GM21737 (cell line): ENCODE measurements around the gene KITLG.
"Not testable (repeated sequence)": the region's sequence is repeated elsewhere in the genome, so short reads cannot be mapped to it uniquely, and the experiment has no call there.

Source experiments
- ATAC-seq: cut with Tn5 transposase; IDR thresholded peaks from one replicate; pipeline ENCODE4 v1.9.1; 2021; ENCODE audit warnings: mild to moderate bottlenecking, moderate library complexity; ENCODE audit not compliant: unreplicated experiment

Gene KITLG

GRCh38 chr12:88577537-88577936 lies 2.7 kb downstream of the KITLG start:
- ATAC-seq, result no peak

GRCh38 chr12:88576866-88577265 lies 3.4 kb downstream of the KITLG start:
- ATAC-seq, result no peak

- ATAC-seq, result no peak
These were observed 4.8 kb downstream of the KITLG start for GRCh38 chr12:88575361-88575970.

GRCh38 chr12:88574278-88574677 lies 6.0 kb downstream of the KITLG start:
- ATAC-seq, result no peak

- no peak for ATAC-seq
These were observed 6.7 kb downstream of the KITLG start for GRCh38 chr12:88573583-88573982.

- ATAC-seq, result no peak
These were observed 7.3 kb downstream of the KITLG start for GRCh38 chr12:88572781-88573549.

- ATAC-seq, result no peak
These were observed 8.7 kb downstream of the KITLG start for GRCh38 chr12:88571543-88571942.

- no peak for ATAC-seq
These were observed 10.2 kb downstream of the KITLG start for GRCh38 chr12:88570103-88570502.

- ATAC-seq, result no peak
These were observed 13.8 kb downstream of the KITLG start for GRCh38 chr12:88566430-88566829.

GRCh38 chr12:88562846-88563582 lies 17.3 kb downstream of the KITLG start:
- no peak for ATAC-seq

GRCh38 chr12:88562151-88562550 lies 18.1 kb downstream of the KITLG start:
- no peak for ATAC-seq

- no peak for ATAC-seq
These were observed 20.5 kb downstream of the KITLG start for GRCh38 chr12:88559772-88560171.

GRCh38 chr12:88559199-88559598 lies 21.1 kb downstream of the KITLG start:
- ATAC-seq, result no peak

GRCh38 chr12:88558340-88558867 lies 21.9 kb downstream of the KITLG start:
- ATAC-seq, result no peak

GRCh38 chr12:88556213-88556774 lies 24.0 kb downstream of the KITLG start:
- no peak for ATAC-seq

GRCh38 chr12:88553941-88554658 lies 26.2 kb downstream of the KITLG start:
- no peak for ATAC-seq

- no peak for ATAC-seq
These were observed 27.6 kb downstream of the KITLG start for GRCh38 chr12:88552610-88553079.

GRCh38 chr12:88549929-88550328 lies 30.3 kb downstream of the KITLG start:
- ATAC-seq, result no peak

- ATAC-seq, result not testable (repeated sequence)
These were observed 32.3 kb downstream of the KITLG start for GRCh38 chr12:88547949-88548348.

GRCh38 chr12:88546853-88547252 lies 33.4 kb downstream of the KITLG start:
- no peak for ATAC-seq

GRCh38 chr12:88546226-88546625 lies 34.0 kb downstream of the KITLG start:
- ATAC-seq, result no peak
